ENCODE measurements around the gene PRR36. TPM values are rescaled to one million over a fixed set of nuclear protein-coding genes. Genes with fewer than 3 reads are reported as not detected.

PRR36 gene
- polyA plus RNA-seq, 4 donors, result 0.22 to 0.47 TPM; not detected in 2

GRCh38 chr19:7874897-7875273, 695 bp upstream of the PRR36 start:
- Histone ChIP-seq H3K4me3 (ENCODE audit: low read depth in 1 of 3, low read length in 3 of 3) (peak overlapping the region in 1 of 3 donors; percentile 30), H3K4me1 (ENCODE audit: control insufficient read depth in 3 of 3, insufficient read depth in 2 of 3, low read depth in 1 of 3, low read length in 2 of 3) (peaks cover 0 to 15% (median 0%) of the 10 kb centered on the region in 3 donors), H3K9me3 (ENCODE audit: control insufficient read depth in 2 of 2, insufficient read depth in 1 of 2, low read depth in 1 of 2, low read length in 1 of 2) (peaks cover 0 to 2% of the 10 kb centered on the region in 2 donors), H3K27me3 (ENCODE audit: control insufficient read depth in 3 of 3, insufficient read depth in 3 of 3, low read length in 3 of 3) (peaks cover 7 to 39% (median 12%) of the 10 kb centered on the region in 3 donors), H3K27ac (ENCODE audit: low read depth in 1 of 3, low read length in 2 of 3) (no peak overlapping the region), H3K36me3 (ENCODE audit: control insufficient read depth in 3 of 3, insufficient read depth in 2 of 3, low read depth in 1 of 3, low read length in 3 of 3) (no peaks in the 10 kb centered on the region)
- FAIRE-seq (no peak), DNase-seq (no peak)
- 27 to 36% (median 29%) methylated on average over 12 of the region's 12 CpGs for WGBS, 3 donors

GRCh38 chr19:7873304-7874075, 700 bp downstream of the PRR36 start:
- Histone ChIP-seq H3K27me3 (ENCODE audit: control insufficient read depth in 3 of 3, insufficient read depth in 3 of 3, low read length in 3 of 3) (peaks cover 7 to 39% (median 12%) of the 10 kb centered on the region in 3 donors), H3K27ac (ENCODE audit: low read depth in 1 of 3, low read length in 2 of 3) (no peak overlapping the region), H3K9me3 (ENCODE audit: control insufficient read depth in 2 of 2, insufficient read depth in 1 of 2, low read depth in 1 of 2, low read length in 1 of 2) (peaks cover 0 to 2% of the 10 kb centered on the region in 2 donors), H3K4me1 (ENCODE audit: control insufficient read depth in 3 of 3, insufficient read depth in 2 of 3, low read depth in 1 of 3, low read length in 2 of 3) (peaks cover 0 to 20% (median under 1%) of the 10 kb centered on the region in 3 donors), H3K36me3 (ENCODE audit: control insufficient read depth in 3 of 3, insufficient read depth in 2 of 3, low read depth in 1 of 3, low read length in 3 of 3) (no peaks in the 10 kb centered on the region), H3K4me3 (ENCODE audit: low read depth in 1 of 3, low read length in 3 of 3) (no peak overlapping the region)
- FAIRE-seq, result no peak
- no peak for DNase-seq
- WGBS, 3 donors, result 12 to 18% (median 14%) methylated on average over 48 to 53 of the region's 53 CpGs

DNA sequence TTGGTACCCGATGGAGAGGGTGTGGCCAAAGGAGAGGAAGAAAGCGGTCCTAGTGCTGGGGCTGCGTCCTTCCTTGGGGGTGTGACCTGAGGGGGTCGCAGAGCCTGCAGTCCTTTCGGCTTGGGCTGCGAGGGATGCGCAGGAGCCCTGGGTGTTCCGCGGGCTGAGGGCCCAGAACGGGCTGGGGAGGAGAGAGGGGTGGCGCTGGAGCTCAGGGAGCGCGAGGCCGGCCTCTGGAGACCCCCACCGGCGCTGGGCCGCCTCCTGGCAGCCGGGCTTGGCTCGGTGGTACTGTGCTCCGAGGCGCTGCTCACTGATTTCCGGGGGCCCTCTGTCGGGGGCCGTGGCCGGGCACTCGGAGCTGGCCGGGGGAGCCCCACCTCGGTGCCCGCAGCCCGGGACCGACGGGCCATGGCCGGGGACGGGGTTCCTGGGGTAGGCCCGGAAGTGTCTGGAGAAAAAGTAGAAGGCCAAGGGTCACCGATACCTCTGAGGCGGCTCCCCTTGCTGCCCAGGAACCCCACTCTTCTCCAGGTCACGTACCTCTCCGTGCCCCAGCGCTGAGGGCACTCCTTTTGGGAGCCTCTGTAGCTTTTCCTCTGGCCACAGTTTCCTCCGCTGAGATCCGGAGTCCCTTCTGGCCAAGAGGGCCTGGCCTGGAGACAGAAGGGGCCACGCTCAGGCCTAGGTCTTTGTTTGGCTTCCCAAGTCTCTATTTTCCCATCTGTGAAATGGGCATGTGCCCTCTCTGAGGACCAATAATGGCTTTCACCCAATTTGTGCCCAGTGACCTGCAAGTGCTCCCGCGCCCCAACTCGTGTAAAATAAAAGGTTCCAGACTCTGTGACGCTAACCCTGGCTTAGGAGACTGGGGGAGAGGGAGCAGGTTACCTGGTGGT, 1.6 kb downstream of the PRR36 start:
- Histone ChIP-seq H3K27ac (ENCODE audit: low read depth in 1 of 3, low read length in 2 of 3) (no peak overlapping the region), H3K27me3 (ENCODE audit: control insufficient read depth in 3 of 3, insufficient read depth in 3 of 3, low read length in 3 of 3) (peaks cover 7 to 43% (median 12%) of the 10 kb centered on the region in 3 donors), H3K9me3 (ENCODE audit: control insufficient read depth in 2 of 2, insufficient read depth in 1 of 2, low read depth in 1 of 2, low read length in 1 of 2) (peaks cover 0 to 2% of the 10 kb centered on the region in 2 donors), H3K4me3 (ENCODE audit: low read depth in 1 of 3, low read length in 3 of 3) (no peak overlapping the region), H3K4me1 (ENCODE audit: control insufficient read depth in 3 of 3, insufficient read depth in 2 of 3, low read depth in 1 of 3, low read length in 2 of 3) (peaks cover 0 to 23% (median 3%) of the 10 kb centered on the region in 3 donors), H3K36me3 (ENCODE audit: control insufficient read depth in 3 of 3, insufficient read depth in 2 of 3, low read depth in 1 of 3, low read length in 3 of 3) (no peaks in the 10 kb centered on the region)
- DNase-seq (no peak), FAIRE-seq (no peak)
- 49 to 67% (median 55%) methylated on average over 39 to 47 of the region's 47 CpGs for whole genome bisulfite sequencing, 3 donors

DNA sequence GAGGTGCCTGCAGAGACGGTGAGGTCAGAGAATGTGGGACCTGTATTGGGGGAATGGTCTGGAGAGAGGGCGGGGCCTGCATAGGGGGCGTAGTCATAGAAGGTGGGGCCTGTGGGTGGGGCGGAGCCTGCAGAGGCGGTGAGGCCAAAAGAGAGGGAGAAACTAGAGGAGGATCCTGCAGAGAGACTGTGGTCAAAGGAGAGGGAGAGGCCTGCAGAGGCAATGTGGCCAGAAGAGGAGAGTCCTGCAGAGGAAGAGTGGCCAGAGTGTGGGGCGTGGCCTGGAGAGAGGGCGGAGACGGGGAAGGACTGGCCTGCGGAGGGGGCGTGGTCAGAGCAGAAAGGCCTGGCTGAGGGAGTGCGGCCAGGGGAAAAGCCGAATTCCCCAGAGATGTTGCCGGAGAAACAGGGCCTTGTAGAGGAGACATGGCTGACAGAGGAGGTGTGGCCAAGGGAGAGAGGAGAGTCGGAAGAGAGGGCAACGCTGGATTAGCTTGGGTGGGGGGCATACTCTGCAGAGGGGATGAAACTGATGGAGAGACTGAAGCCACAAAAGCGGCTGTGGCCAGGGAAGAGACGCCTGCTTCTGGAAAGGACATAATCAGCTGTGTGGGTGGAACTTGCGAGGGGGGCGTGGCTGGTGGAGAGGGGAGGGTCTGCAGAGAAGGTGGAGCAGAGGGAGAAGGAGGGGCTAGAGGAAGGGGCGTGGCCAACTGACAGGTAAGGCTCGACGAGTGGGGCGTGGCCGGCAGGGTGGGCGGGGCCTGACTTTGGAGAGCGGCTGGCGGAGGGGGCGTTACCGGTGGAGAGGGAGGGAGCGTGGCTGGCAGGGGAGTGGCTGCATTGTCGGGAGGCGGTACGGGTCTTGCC, 2.5 kb downstream of the PRR36 start:
- Histone ChIP-seq H3K4me3 (ENCODE audit: low read depth in 1 of 3, low read length in 3 of 3) (peak overlapping the region in 1 of 3 donors; percentile 22), H3K4me1 (ENCODE audit: control insufficient read depth in 3 of 3, insufficient read depth in 2 of 3, low read depth in 1 of 3, low read length in 2 of 3) (peaks cover 0 to 23% (median 3%) of the 10 kb centered on the region in 3 donors), H3K27ac (ENCODE audit: low read depth in 1 of 3, low read length in 2 of 3) (peak overlapping the region in 2 of 3 donors; percentile 38 to 48), H3K36me3 (ENCODE audit: control insufficient read depth in 3 of 3, insufficient read depth in 2 of 3, low read depth in 1 of 3, low read length in 3 of 3) (no peaks in the 10 kb centered on the region), H3K9me3 (ENCODE audit: control insufficient read depth in 2 of 2, insufficient read depth in 1 of 2, low read depth in 1 of 2, low read length in 1 of 2) (peaks cover 0 to 2% of the 10 kb centered on the region in 2 donors), H3K27me3 (ENCODE audit: control insufficient read depth in 3 of 3, insufficient read depth in 3 of 3, low read length in 3 of 3) (peaks cover 7 to 52% (median 12%) of the 10 kb centered on the region in 3 donors)
- 4 to 10% (median 10%) methylated on average over 23 to 33 of the region's 33 CpGs for WGBS, 3 donors
- DNase-seq (peak; percentile 76 to 84), FAIRE-seq (no peak)

DNA sequence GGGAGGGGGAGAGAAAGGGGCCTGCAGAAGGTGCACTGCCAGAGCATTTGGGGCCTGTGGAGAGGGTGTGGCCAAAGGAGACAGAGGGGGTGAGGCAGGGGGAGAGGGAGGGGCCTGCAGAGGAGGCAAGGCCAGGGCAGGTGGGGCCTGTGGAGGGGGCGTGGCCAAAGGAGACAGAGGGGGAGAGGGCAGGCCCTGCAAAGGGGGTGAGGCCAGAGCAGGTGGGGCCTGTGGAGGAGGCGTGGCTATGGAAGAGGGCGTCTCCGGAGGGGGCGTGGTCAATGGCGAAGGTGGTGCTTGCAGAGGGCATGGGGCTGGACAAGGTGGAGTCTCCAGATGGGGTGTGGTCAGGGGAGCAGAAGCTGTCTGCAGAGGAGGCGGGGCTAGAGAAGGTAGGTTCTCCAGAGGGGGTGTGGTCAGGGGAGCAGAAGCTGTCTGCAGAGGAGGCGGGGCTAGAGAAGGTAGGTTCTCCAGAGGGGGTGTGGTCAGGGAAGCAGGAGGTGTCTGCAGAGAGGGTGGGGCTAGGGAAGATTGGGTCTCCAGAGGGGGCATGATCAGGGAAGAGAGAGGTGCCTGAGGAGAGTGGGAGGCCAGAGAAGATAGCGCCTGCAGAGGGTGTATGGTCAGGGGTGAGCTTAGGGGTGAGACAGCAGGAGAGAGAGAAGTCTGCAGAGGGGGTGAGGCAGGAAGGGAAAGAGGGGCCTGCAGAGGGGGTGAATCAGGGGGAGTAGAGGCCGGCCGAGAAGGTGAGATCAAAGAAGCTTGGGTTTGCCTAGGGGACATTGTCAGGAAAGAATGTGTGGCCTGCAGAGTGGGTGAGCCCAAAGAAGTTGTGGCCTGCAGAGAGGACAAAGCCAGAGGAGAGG, 3.4 kb downstream of the PRR36 start:
- H3K36me3 ChIP-seq (ENCODE audit: control insufficient read depth in 3 of 3, insufficient read depth in 2 of 3, low read depth in 1 of 3, low read length in 3 of 3), result no peaks in the 10 kb centered on the region
- DNase-seq (peak; percentile 33 to 55), FAIRE-seq (no peak)
- WGBS, 3 donors, result 40 to 60% (median 42%) methylated on average over 11 of the region's 11 CpGs
- H3K4me3 ChIP-seq (ENCODE audit: low read depth in 1 of 3, low read length in 3 of 3), result no peak overlapping the region
- H3K9me3 ChIP-seq (ENCODE audit: control insufficient read depth in 2 of 2, insufficient read depth in 1 of 2, low read depth in 1 of 2, low read length in 1 of 2), result peaks cover 0 to 2% of the 10 kb centered on the region in 2 donors
- peaks cover 0 to 23% (median 3%) of the 10 kb centered on the region in 3 donors for H3K4me1 ChIP-seq (ENCODE audit: control insufficient read depth in 3 of 3, insufficient read depth in 2 of 3, low read depth in 1 of 3, low read length in 2 of 3)
- H3K27ac ChIP-seq (ENCODE audit: low read depth in 1 of 3, low read length in 2 of 3), result peak overlapping the region in 1 of 3 donors; percentile 48
- peaks cover 7 to 53% (median 12%) of the 10 kb centered on the region in 3 donors for H3K27me3 ChIP-seq (ENCODE audit: control insufficient read depth in 3 of 3, insufficient read depth in 3 of 3, low read length in 3 of 3)

- FAIRE-seq (no peak), DNase-seq (peak in 1 of 2 donors; percentile 46)
- Histone ChIP-seq H3K4me3 (ENCODE audit: low read depth in 1 of 3, low read length in 3 of 3) (peak overlapping the region in 1 of 3 donors; percentile 34), H3K27me3 (ENCODE audit: control insufficient read depth in 3 of 3, insufficient read depth in 3 of 3, low read length in 3 of 3) (peaks cover 7 to 56% (median 17%) of the 10 kb centered on the region in 3 donors), H3K27ac (ENCODE audit: low read depth in 1 of 3, low read length in 2 of 3) (peak overlapping the region in 1 of 3 donors; percentile 84), H3K9me3 (ENCODE audit: control insufficient read depth in 2 of 2, insufficient read depth in 1 of 2, low read depth in 1 of 2, low read length in 1 of 2) (peaks cover 0 to 2% of the 10 kb centered on the region in 2 donors), H3K4me1 (ENCODE audit: control insufficient read depth in 3 of 3, insufficient read depth in 2 of 3, low read depth in 1 of 3, low read length in 2 of 3) (peaks cover 0 to 23% (median 3%) of the 10 kb centered on the region in 3 donors), H3K36me3 (ENCODE audit: control insufficient read depth in 3 of 3, insufficient read depth in 2 of 3, low read depth in 1 of 3, low read length in 3 of 3) (no peaks in the 10 kb centered on the region)
- 21 to 28% (median 26%) methylated on average over 12 to 30 of the region's 30 CpGs for WGBS, 3 donors
Measured at GRCh38 chr19:7869910-7870511, 4.2 kb downstream of the PRR36 start.

DNA sequence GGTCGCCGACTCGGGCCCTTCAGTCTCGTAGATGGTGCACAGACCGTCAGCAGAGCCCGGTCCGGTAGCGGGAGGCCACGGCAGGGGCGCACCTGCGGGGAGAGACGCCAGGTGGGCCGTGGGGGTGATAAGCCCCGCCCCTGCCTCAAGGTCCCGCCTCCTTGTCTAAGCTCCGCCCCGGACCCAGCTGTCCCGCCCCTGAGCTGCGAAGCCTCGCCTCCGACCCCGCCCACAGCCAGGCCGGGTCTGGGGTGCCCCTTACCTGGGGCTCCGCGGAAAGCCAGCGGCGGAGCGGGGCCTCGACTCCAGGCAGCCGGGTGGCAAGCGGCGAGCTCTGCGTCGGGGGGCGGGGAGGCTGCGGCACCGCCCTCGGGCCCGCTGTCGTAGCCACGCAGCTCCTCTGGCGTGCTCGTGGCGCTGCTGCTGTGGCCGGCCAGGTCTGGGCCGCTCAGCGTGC, 4.7 kb downstream of the PRR36 start:
- no peak for FAIRE-seq
- H3K27me3 ChIP-seq (ENCODE audit: control insufficient read depth in 3 of 3, insufficient read depth in 3 of 3, low read length in 3 of 3), result peaks cover 8 to 56% (median 13%) of the 10 kb centered on the region in 3 donors
- 4 to 7% (median 4%) methylated on average over 21 to 47 of the region's 47 CpGs for WGBS, 3 donors
- H3K4me1 ChIP-seq (ENCODE audit: control insufficient read depth in 3 of 3, insufficient read depth in 2 of 3, low read depth in 1 of 3, low read length in 2 of 3), result peaks cover 0 to 19% (median 3%) of the 10 kb centered on the region in 3 donors
- DNase-seq, result peak; percentile 67 to 87
- peak overlapping the region in 2 of 3 donors; percentile 61 to 84 for H3K27ac ChIP-seq (ENCODE audit: low read depth in 1 of 3, low read length in 2 of 3)
- H3K9me3 ChIP-seq (ENCODE audit: control insufficient read depth in 2 of 2, insufficient read depth in 1 of 2, low read depth in 1 of 2, low read length in 1 of 2), result peaks cover 0 to 2% of the 10 kb centered on the region in 2 donors
- peak overlapping the region; percentile 21 to 34 (median 29) for H3K4me3 ChIP-seq (ENCODE audit: low read depth in 1 of 3, low read length in 3 of 3)
- no peaks in the 10 kb centered on the region for H3K36me3 ChIP-seq (ENCODE audit: control insufficient read depth in 3 of 3, insufficient read depth in 2 of 3, low read depth in 1 of 3, low read length in 3 of 3)

Data from small intestine (tissue), 7 donors.